Measurements from ENCODE around the gene SPATA16. TPM values are rescaled to one million over a fixed set of nuclear protein-coding genes. Genes with fewer than 3 reads are reported as not detected.

Gene SPATA16
- total and polyA plus RNA-seq, 4 donors = not detected

- H3K9ac ChIP-seq (ENCODE audit: insufficient read depth in 1 of 2, low read length in 2 of 2) = no peak overlapping the region
- no peaks in the 10 kb centered on the region for H3K36me3 ChIP-seq (ENCODE audit: control insufficient read depth in 4 of 4, insufficient read depth in 4 of 4, low read length in 4 of 4)
- no peak for TF ChIP-seq CTCF (IDR thresholded peaks at IDR 0.05; ENCODE audit: control extremely low read depth, extremely low read depth)
Observed at GRCh38 chr3:172939651-172940293, 201.3 kb downstream of the SPATA16 start.

GRCh38 chr3:172938788-172939187, 202.2 kb downstream of the SPATA16 start:
- H3K4me1 ChIP-seq (ENCODE audit: control insufficient read depth in 5 of 5, insufficient read depth in 5 of 5, low read length in 5 of 5) = peaks cover 0 to 8% (median 0%) of the 10 kb centered on the region in 5 donors
- no peaks in the 10 kb centered on the region for H3K36me3 ChIP-seq (ENCODE audit: control insufficient read depth in 4 of 4, insufficient read depth in 4 of 4, low read length in 4 of 4)
- no peak overlapping the region for H3K4me3 ChIP-seq
- DNase-seq = no peak
- H3K9me3 ChIP-seq (ENCODE audit: control insufficient read depth in 4 of 4, insufficient read depth in 3 of 4, low read length in 3 of 4) = no peaks in the 10 kb centered on the region
- H3K27ac ChIP-seq (ENCODE audit: low read depth in 1 of 2, low read length in 1 of 2) = no peak overlapping the region
- ATAC-seq (ENCODE audit: insufficient read depth, low FRiP score) = no peak
- 55 to 80% methylated on average over 4 of the region's 4 CpGs for WGBS, 2 donors
- no peak for TF ChIP-seq CTCF (IDR thresholded peaks at IDR 0.05; ENCODE audit: control extremely low read depth, extremely low read depth)
- no peak overlapping the region for H3K9ac ChIP-seq (ENCODE audit: insufficient read depth in 1 of 2, low read length in 2 of 2)
- no peaks in the 10 kb centered on the region for H3K27me3 ChIP-seq (ENCODE audit: control insufficient read depth in 3 of 3, insufficient read depth in 3 of 3, low read length in 2 of 3)

More at GRCh38 chr3:172939651-172940293, 201.3 kb downstream of the SPATA16 start:
- Histone ChIP-seq H3K4me3 (no peak overlapping the region), H3K9me3 (ENCODE audit: control insufficient read depth in 4 of 4, insufficient read depth in 3 of 4, low read length in 3 of 4) (no peaks in the 10 kb centered on the region), H3K27ac (ENCODE audit: low read depth in 1 of 2, low read length in 1 of 2) (no peak overlapping the region), H3K27me3 (ENCODE audit: control insufficient read depth in 3 of 3, insufficient read depth in 3 of 3, low read length in 2 of 3) (no peaks in the 10 kb centered on the region), H3K4me1 (ENCODE audit: control insufficient read depth in 5 of 5, insufficient read depth in 5 of 5, low read length in 5 of 5) (peaks cover 0 to 8% (median 0%) of the 10 kb centered on the region in 5 donors)
- no peak for ATAC-seq (ENCODE audit: insufficient read depth, low FRiP score)
- 91 to 92% methylated on average over 2 of the region's 2 CpGs for WGBS, 2 donors
- DNase-seq = peak in 1 of 3 donors; percentile 13

- no peak overlapping the region for H3K4me3 ChIP-seq
- no peaks in the 10 kb centered on the region for H3K27me3 ChIP-seq (ENCODE audit: control insufficient read depth in 3 of 3, insufficient read depth in 3 of 3, low read length in 2 of 3)
- no peaks in the 10 kb centered on the region for H3K9me3 ChIP-seq (ENCODE audit: control insufficient read depth in 4 of 4, insufficient read depth in 3 of 4, low read length in 3 of 4)
- peaks cover 0 to 9% (median 5%) of the 10 kb centered on the region in 5 donors for H3K4me1 ChIP-seq (ENCODE audit: control insufficient read depth in 5 of 5, insufficient read depth in 5 of 5, low read length in 5 of 5)
- H3K9ac ChIP-seq (ENCODE audit: insufficient read depth in 1 of 2, low read length in 2 of 2) = no peak overlapping the region
- H3K27ac ChIP-seq (ENCODE audit: low read depth in 1 of 2, low read length in 1 of 2) = no peak overlapping the region
- DNase-seq (peak in 2 of 3 donors; percentile 70 to 81), ATAC-seq (ENCODE audit: insufficient read depth, low FRiP score) (no peak)
- H3K36me3 ChIP-seq (ENCODE audit: control insufficient read depth in 4 of 4, insufficient read depth in 4 of 4, low read length in 4 of 4) = no peaks in the 10 kb centered on the region
- no peak for TF ChIP-seq CTCF (IDR thresholded peaks at IDR 0.05; ENCODE audit: control extremely low read depth, extremely low read depth)
Observed at GRCh38 chr3:172931746-172932285, 209.2 kb downstream of the SPATA16 start.
